NCI-H345 (cell line): Measurements from ENCODE around the gene DUS1L.

ENCODE experiments used
- DNase-seq: peaks from one replicate; lab custom pipeline; 2025; lab: John Stamatoyannopoulos, UW

DUS1L gene

DNA sequence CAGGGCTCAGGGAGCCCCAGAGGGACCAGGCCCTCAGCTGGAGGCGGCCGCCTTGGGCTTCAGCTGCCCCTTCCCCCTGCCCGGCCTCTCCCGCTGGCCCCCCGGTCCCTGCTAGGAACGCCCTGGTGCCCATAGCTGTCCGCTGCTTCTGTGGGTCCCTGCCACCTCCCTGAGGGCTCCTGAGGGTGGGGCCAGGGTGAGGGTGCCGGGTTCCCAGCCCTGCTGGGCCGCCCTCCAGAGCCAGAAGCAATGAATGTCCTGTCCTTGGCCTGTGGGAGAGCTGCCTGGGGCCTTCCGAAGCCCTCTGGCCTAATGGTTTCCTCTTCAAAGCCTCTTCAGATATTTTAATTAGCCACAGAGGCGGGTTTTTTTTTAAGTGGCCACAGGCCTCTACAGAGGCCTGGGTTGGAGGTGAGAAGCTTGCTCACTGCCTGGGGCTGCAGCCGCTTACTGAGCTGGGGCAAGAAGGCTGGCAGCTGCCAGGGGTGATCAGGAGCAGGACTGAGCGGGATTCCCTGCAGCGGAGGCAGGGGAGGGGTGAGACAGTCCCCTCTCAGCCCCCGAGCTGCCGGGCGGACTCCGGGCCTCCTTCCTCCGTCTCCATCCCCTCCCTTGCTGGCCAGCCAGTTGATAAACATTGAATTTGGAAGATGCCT is 52.8 kb downstream of the DUS1L start:
- no peak for DNase-seq

DNA sequence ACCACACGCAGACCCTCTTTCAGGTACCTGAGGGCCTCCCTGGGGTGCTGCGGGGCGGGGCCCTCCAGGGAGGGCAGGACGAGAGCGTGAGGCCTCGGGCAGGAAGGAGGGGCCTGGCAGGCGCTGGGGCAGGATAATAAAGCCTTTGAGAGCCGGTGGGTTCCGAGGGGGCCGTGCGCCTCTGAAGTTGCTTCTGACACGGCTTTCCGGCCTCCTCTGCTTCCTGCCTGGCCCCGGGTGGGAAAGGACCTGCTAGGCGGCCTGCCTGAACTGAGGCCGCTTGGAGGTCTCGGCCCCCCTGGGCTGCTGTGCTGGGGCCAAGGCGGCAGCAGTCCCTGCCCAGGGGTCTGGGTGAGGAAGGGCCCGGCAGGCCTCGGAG is 53.4 kb downstream of the DUS1L start:
- no peak for DNase-seq

DNA sequence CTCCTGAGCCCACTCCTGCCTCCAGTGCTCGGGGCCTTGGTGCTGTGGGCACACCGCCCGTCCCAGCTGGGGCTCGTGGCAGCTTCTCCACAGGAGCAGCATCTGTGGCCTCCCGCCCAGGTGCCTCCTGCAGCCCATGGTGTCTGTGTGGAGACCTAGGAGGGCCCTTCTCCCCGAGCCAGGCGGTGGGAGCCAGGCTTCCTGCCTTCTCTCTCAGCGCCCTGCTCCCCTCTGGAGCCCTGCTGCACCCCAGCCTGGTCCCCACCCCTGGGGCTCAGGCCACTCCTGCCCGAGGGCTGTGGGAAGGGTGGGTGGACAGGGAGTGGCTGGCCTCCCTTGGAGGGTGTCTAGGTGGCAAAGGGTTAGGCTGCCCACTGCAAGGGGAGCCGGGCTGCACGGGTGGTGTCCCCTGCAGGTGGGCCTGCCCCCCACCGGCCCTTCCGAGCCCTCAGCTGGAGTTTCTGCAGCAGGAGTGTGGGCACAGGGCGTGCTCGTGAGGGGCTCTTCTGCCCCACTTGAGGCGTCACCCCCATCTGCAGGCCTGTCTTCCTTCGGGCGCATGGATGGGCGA is 53.9 kb downstream of the DUS1L start:
- DNase-seq: no peak

DNA sequence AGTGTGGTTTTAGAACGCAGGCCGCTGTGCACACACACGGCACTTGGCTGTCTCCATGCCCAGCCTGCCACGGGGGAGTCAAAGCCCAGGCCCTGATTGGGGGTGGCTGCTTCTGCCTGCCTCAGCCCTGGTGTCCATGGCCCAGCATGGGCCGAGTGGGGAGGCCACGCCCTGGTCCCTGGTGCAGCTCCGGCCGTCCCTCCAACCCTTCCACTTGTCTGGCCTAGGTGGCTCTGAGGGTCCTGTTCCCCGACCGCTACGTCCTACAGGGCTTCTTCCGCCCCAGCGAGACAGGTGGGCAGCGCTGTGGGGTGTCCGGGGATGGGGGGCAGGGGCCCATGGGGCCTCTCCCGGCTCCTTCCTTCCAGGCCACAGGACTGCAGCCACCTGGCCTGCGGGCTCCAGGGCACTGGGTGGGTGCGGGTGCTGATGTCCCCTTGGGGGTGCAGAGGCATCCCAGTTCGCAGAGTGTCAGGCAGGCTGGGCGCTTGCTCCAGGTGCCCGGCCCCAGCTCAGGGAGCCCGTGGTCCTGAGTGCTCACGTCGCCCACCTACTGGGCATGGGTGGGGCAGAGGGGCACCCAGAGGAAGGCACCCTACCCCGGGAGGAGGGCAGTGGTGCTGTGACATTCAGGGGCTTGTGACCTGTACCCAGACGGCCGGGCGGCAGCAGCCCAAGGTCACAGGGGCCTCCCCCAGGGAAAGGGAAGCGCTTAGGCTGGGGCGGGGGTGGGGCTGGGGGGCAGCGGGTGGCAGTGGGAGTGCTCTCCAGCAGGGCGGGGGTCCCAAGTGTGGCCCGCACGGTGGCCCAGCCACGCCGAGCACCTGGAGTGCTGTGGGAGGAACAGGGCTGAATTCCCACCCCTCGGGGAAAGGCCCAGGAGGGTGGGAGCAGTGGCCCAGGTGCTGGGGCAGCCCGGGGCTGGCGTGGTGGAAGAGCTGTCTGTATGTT is 54.8 kb downstream of the DUS1L start:
- no peak for DNase-seq

DNA sequence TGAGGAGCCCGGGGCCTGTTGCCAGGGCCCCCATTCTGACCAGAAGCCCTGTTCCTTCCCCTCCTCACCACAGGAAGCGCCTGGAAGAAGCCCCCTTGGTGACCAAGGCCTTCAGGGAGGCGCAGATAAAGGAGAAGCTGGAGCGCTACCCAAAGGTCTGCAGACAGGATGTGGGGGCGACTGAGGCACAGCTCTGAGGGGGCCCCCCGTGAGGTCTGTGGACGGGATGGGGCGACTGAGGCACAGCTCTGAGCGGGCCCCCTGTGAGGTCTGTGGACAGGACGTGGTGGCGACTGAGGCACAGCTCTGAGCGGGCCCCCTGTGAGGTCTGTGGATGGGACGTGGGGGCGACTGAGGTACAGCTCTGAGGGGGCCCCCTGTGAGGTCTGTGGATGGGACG is 56.2 kb downstream of the DUS1L start:
- DNase-seq: no peak

DNA sequence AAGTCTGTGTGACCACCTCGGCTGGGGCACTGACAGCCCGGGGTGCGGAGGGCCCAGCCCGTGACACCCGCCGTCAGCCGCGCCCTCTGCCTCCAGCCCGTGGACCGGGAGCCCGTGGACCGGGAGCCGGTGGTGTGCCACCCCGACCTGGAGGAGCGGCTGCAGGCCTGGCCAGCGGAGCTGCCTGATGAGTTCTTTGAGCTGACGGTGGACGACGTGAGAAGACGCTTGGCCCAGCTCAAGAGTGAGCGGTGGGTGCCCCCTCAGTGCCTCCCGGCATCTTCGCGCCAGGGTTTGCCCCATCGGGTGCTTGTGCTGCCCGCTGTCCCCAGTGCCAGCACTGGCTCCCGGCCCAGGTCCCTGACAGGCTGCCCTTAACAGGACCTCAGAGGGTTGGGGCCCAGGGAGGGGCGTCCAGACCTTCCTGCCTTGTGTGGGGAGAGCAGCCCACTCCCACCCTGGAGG is 56.6 kb downstream of the DUS1L start:
- no peak for DNase-seq

DNA sequence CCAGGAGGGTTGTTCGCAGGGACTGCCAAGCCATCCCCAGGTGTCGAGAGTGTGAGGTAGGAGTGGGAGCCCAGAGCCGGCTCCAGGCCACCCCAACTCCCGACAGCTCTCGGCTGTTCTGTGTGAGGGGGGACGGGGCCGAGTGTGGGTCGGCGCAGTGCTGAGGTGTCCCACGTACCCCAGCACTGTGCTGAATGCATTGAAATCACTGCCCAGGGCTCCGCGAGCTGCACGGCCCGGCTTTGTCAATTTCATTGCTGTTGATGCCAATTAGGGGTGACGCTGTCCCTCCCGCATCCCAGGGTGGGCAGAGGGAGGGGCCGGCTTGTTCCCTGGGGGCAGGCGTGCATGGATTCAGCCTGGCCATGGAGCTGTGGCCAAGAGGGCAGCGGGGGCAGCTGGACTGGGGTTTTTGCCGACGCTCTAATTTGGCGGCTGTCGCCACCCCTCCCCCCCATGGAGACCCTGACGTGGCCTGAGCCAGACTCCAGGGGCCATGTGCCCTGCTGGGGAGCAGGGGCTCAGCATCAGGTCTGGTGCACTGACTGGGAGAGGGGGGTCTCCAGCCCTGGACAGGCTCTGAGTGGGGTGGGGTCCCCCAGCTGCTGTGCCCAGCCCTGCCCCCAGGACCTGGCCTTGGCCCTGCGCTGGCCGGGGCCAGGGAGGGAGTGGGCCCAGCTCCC is 57.2 kb downstream of the DUS1L start:
- DNase-seq: no peak
